H1 (cell line): ENCODE measurements around the gene CC2D1A. TPM values are rescaled to one million over a fixed set of nuclear protein-coding genes. Genes with fewer than 3 reads are reported as not detected.

ENCODE experiments used
- BRCA1 ChIP-seq: IDR thresholded peaks from 2 replicates; pipeline ENCODE4 v1.6.1; 2012; ENCODE audit warnings: low read depth, low read length, improper control_type of control experiment
- CHD2 ChIP-seq: IDR thresholded peaks from 2 replicates; pipeline ENCODE4 v1.6.1; 2012; ENCODE audit warnings: low read length, improper control_type of control experiment
- CREB1 ChIP-seq: IDR thresholded peaks from 2 replicates; pipeline ENCODE4 v1.6.1; 2012; ENCODE audit warnings: inconsistent platforms
- GABPA ChIP-seq: IDR thresholded peaks from 2 replicates; pipeline ENCODE4 v1.6.1; 2011; ENCODE audit warnings: mild to moderate bottlenecking, low read length, moderate library complexity, borderline replicate concordance; ENCODE audit not compliant: insufficient read depth
- JUN ChIP-seq: IDR thresholded peaks from 2 replicates; pipeline ENCODE4 v1.6.1; 2011; ENCODE audit warnings: low read depth, mild to moderate bottlenecking, improper control_type of control experiment, low read length
- KDM1A ChIP-seq: fragments of 200-600, 300-600 bp; sonication (generic); IDR thresholded peaks from 2 replicates; pipeline ENCODE4 v1.7.1; 2016; ENCODE audit warnings: mild to moderate bottlenecking, low read length, borderline replicate concordance
- KDM5A ChIP-seq: fragments of 200-600 bp; IDR thresholded peaks from 2 replicates; pipeline ENCODE4 v1.7.1; 2012; ENCODE audit warnings: mild to moderate bottlenecking, low read length, inconsistent platforms, mixed read lengths
- MAFK ChIP-seq: IDR thresholded peaks from 2 replicates; pipeline ENCODE4 v1.6.1; 2012; ENCODE audit warnings: low read depth, mild to moderate bottlenecking, improper control_type of control experiment, low read length
- NRF1 ChIP-seq: IDR thresholded peaks from 2 replicates; pipeline ENCODE4 v1.6.1; 2011; ENCODE audit warnings: mild to moderate bottlenecking, low read depth, low read length, improper control_type of control experiment
- POLR2A ChIP-seq, 2 experiments: IDR thresholded peaks; 1 replicate in 1 of 2; 2 replicates in 1 of 2; pipeline ENCODE4 v1.6.1; 2011; ENCODE audit warnings: low read depth in 2 of 2, low read length in 2 of 2, mild to moderate bottlenecking in 2 of 2; ENCODE audit errors: control extremely low read depth in 1 of 2
- RFX5 ChIP-seq: IDR thresholded peaks from 2 replicates; pipeline ENCODE4 v1.6.1; 2011; ENCODE audit warnings: low read depth, low read length, improper control_type of control experiment, borderline replicate concordance
- SAP30 ChIP-seq: fragments of 300-600 bp; sonication (generic); IDR thresholded peaks from 2 replicates; pipeline ENCODE4 v1.7.1; 2012; ENCODE audit warnings: low read length, moderate library complexity, mild to moderate bottlenecking, inconsistent platforms; ENCODE audit not compliant: insufficient read depth, insufficient replicate concordance
- SIX5 ChIP-seq: IDR thresholded peaks from 2 replicates; pipeline ENCODE4 v1.6.1; 2011; ENCODE audit warnings: mild to moderate bottlenecking, low read depth, low read length
- SP4 ChIP-seq: IDR thresholded peaks from 2 replicates; pipeline ENCODE4 v1.6.1; 2012; ENCODE audit warnings: low read length, inconsistent platforms
- SRF ChIP-seq: IDR thresholded peaks from 2 replicates; pipeline ENCODE4 v1.6.1; 2011; ENCODE audit warnings: mild to moderate bottlenecking, low read depth, low read length, moderate library complexity
- TAF1 ChIP-seq: IDR thresholded peaks from 2 replicates; pipeline ENCODE4 v1.6.1; 2011; ENCODE audit warnings: mild to moderate bottlenecking, low read depth, low read length
- TAF7 ChIP-seq: optimal IDR thresholded peaks from 2 replicates; pipeline ENCODE3; 2011; ENCODE audit warnings: low read depth, mild to moderate bottlenecking, inconsistent platforms, low read length, moderate library complexity, borderline replicate concordance
- TBP ChIP-seq: IDR thresholded peaks from 2 replicates; pipeline ENCODE4 v1.6.1; 2011; ENCODE audit warnings: low read depth, low read length, improper control_type of control experiment
- USF2 ChIP-seq: IDR thresholded peaks from 2 replicates; pipeline ENCODE4 v1.6.1; 2011; ENCODE audit warnings: low read length, improper control_type of control experiment
- polyA plus RNA-seq, 7 experiments: library from polyadenylated mRNA; depleted of rRNA in 3 of 7; stranded (reverse) in 5 of 7; unstranded in 2 of 7; fragments of >200 nt in 5 of 7; fragments of 200-250 nt in 2 of 7; gene quantifications; 1 replicate in 5 of 7; 2 replicates in 1 of 7; 4 replicates in 1 of 7; pipeline versions ENCODE4 v1.2.1 to v1.2.3, GENCODE V29; 2011 to 2013; ENCODE audit warnings: missing spikeins in 2 of 7, mixed read lengths in 2 of 7
- total RNA-seq: library from RNA; stranded (reverse); fragmentation: NEBNext Ultra II Directional; extraction: Animal tissue kit (Norgen Biotek cat#: 25700); gene quantifications from 2 replicates; pipeline ENCODE4 v1.2.1, GENCODE V29; 2021

The CC2D1A gene
- total and polyA plus RNA-seq, 2 of the 8 experiments (the other 6 are each of a cell fraction or from before 2014, with no cell fraction given) = 12.5 to 33.0 TPM

DNA sequence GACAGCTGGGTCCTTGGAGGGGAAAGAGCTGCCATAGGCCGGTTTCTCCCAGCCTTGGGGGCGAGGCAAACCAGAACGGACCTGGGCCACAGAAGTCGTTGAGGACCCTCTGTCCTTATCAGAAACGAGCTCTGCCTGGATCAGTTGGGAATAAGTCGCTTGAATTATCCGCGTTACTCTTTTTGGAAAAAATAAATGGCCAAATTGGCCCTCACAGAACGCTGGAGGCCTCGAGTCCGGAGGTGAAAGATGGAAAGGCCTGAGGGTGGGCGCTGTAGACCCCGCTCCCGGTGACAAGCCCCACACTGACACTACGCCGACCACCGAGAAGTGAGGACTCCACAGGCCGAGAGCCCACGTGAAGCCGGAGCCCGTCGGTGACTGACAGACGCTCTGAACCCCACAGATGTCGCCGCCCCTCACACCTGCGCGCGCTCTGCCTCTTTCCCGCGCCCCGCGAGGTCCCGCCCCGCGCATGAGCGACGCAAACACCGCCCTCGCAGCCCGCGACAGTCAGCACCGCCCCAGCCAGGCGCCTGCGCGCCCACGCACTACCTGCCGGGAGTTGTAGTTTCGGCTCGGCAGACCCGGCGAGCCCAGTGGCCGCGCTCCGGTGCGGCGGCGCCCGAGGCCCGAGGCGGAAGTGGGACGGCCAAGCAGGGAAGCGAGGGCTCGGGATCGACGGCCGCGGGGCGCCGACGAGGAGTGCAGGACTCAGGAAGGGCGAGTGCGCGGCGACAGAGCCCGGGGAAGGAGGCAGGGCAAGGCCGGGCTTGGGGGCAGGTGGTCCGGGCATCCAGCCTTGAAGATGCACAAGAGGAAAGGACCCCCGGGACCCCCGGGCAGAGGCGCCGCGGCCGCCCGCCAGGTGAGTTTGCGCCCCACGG lies at the start of gene CC2D1A, which contains the start of gene BRME1 (continued):
- TF ChIP-seq POLR2A (IDR thresholded peaks at IDR 0.05; ENCODE audit: control extremely low read depth in 1 of 2, low read depth in 2 of 2, low read length in 2 of 2) (peak in 1 of 2 experiments; percentile 49; a peak in 1 of 3 replicates), SP4 (peak; percentile 87; the same call in 1 of the 2 replicates), TAF1 (peak; percentile 41; the same call in 1 of the 2 replicates), SIX5 (peak; percentile 81), MAFK (no peak), RFX5 (no peak), NRF1 (peak; percentile 87), CHD2 (0 out of 2 replicates have a peak, but pooled peaks have one; percentile 65), GABPA (no peak), SRF (0 out of 2 replicates have a peak, but pooled peaks have one; percentile 13), TBP (peak; percentile 38; the same call in 1 of the 2 replicates), JUN (no peak), BRCA1 (no peak), USF2 (no peak), CREB1 (peak; percentile 93), TAF7 (no peak), KDM5A (no peak), SAP30 (no peak), KDM1A (no peak)
